ENCODE measurements around the gene COPG2. TPM values are rescaled to one million over a fixed set of nuclear protein-coding genes. Genes with fewer than 3 reads are reported as not detected.

The COPG2 gene
- total RNA-seq, 1 experiment from 2014 or later = 13.9 TPM

GRCh38 chr7:130701650-130702049 lies 33.1 kb upstream of the COPG2 start:
- H3K27ac Mint-ChIP-seq (ENCODE audit: unreplicated experiment) = no peak overlapping the region
- CTCF ChIA-PET = no interaction called here
- peaks cover 11% of the 10 kb centered on the region for H3K9me3 Mint-ChIP-seq (ENCODE audit: unreplicated experiment)
- BruUV-seq (replicated peaks) = no TSS peak
- intact Hi-C loops (cut with micrococcal nuclease; ENCODE audit: unreplicated experiment) = no loop called here
- H3K4me1 ChIP-seq = no peaks in the 10 kb centered on the region
- H3K27me3 ChIP-seq (replicated peaks; ENCODE audit: control insufficient read depth, insufficient read depth, low read length) = no peaks in the 10 kb centered on the region
- peaks cover 7% of the 10 kb centered on the region for H3K27me3 Mint-ChIP-seq (ENCODE audit: insufficient read depth, unreplicated experiment)
- H3K4me3 Mint-ChIP-seq (ENCODE audit: unreplicated experiment) = no peak overlapping the region
- POLR2A ChIA-PET = no interaction called here
- no peak for DNase-seq
- no peaks in the 10 kb centered on the region for H3K36me3 ChIP-seq (ENCODE audit: control insufficient read depth, insufficient read depth, low read length)
- no peak overlapping the region for H3K4me3 ChIP-seq (ENCODE audit: low read depth, low read length)
- no peaks in the 10 kb centered on the region; the same call in 1 of the 2 replicates for H3K9me3 ChIP-seq
- H3K4me1 Mint-ChIP-seq (ENCODE audit: low read depth, unreplicated experiment) = no peaks in the 10 kb centered on the region
- TF ChIP-seq CTCF (IDR thresholded peaks at IDR 0.05; ENCODE audit: insufficient read depth in 1 of 2, low read depth in 1 of 2, low read length in 1 of 2, severe bottlenecking in 1 of 2, unreplicated experiment in 1 of 2) = no peak
- no peaks in the 10 kb centered on the region for H3K36me3 Mint-ChIP-seq (ENCODE audit: insufficient read depth, unreplicated experiment)

DNA sequence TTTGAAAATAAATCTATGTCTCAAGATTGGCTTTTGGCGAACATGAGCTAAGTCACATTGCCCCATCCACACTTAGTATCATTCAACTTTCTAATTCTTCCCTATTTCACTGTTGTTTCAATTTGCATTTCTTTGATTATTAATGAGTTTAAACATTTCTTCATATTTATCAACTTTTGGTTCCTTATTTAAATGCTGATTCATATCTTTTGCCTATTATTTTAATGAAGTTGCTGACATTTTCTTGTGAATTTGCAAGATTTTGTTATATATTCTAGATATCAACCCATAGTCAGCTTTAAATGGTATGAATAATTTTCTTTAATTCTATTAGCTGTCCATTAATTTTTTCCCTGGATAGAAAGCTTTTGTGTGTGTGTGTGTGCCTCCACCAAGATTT lies 32.2 kb upstream of the COPG2 start:
- no peak for DNase-seq
- no peaks in the 10 kb centered on the region for H3K36me3 ChIP-seq (ENCODE audit: control insufficient read depth, insufficient read depth, low read length)
- Mint-ChIP-seq H3K27me3 (ENCODE audit: insufficient read depth, unreplicated experiment) (peaks cover 3% of the 10 kb centered on the region), H3K27ac (ENCODE audit: unreplicated experiment) (no peak overlapping the region), H3K4me1 (ENCODE audit: low read depth, unreplicated experiment) (no peaks in the 10 kb centered on the region), H3K4me3 (ENCODE audit: unreplicated experiment) (no peak overlapping the region), H3K9me3 (ENCODE audit: unreplicated experiment) (peaks cover 2% of the 10 kb centered on the region), H3K36me3 (ENCODE audit: insufficient read depth, unreplicated experiment) (no peaks in the 10 kb centered on the region)
- TF ChIP-seq CTCF (IDR thresholded peaks at IDR 0.05; ENCODE audit: insufficient read depth in 1 of 2, low read depth in 1 of 2, low read length in 1 of 2, severe bottlenecking in 1 of 2, unreplicated experiment in 1 of 2) = no peak
- H3K9me3 ChIP-seq = no peaks in the 10 kb centered on the region; the same call in 1 of the 2 replicates
- no TSS peak for BruUV-seq (replicated peaks)
- CTCF ChIA-PET = no interaction called here
- H3K27me3 ChIP-seq (replicated peaks; ENCODE audit: control insufficient read depth, insufficient read depth, low read length) = no peaks in the 10 kb centered on the region
- no peaks in the 10 kb centered on the region for H3K4me1 ChIP-seq
- intact Hi-C loops (cut with micrococcal nuclease; ENCODE audit: unreplicated experiment) = no loop called here
- POLR2A ChIA-PET = no interaction called here
- no peak overlapping the region for H3K4me3 ChIP-seq (ENCODE audit: low read depth, low read length)

GRCh38 chr7:130699686-130700085 lies 31.1 kb upstream of the COPG2 start:
- H3K4me1 Mint-ChIP-seq (ENCODE audit: low read depth, unreplicated experiment) = no peaks in the 10 kb centered on the region
- BruUV-seq (replicated peaks) = no TSS peak
- H3K27me3 Mint-ChIP-seq (ENCODE audit: insufficient read depth, unreplicated experiment) = peaks cover 2% of the 10 kb centered on the region
- no peaks in the 10 kb centered on the region for H3K4me1 ChIP-seq
- DNase-seq = no peak
- no peak overlapping the region for H3K4me3 Mint-ChIP-seq (ENCODE audit: unreplicated experiment)
- no peaks in the 10 kb centered on the region for H3K36me3 ChIP-seq (ENCODE audit: control insufficient read depth, insufficient read depth, low read length)
- H3K27ac Mint-ChIP-seq (ENCODE audit: unreplicated experiment) = no peak overlapping the region
- ChIA-PET POLR2A (no interaction called here), CTCF (no interaction called here)
- TF ChIP-seq CTCF (IDR thresholded peaks at IDR 0.05; ENCODE audit: insufficient read depth in 1 of 2, low read depth in 1 of 2, low read length in 1 of 2, severe bottlenecking in 1 of 2, unreplicated experiment in 1 of 2) = no peak
- no peaks in the 10 kb centered on the region for H3K9me3 Mint-ChIP-seq (ENCODE audit: unreplicated experiment)
- H3K9me3 ChIP-seq = no peaks in the 10 kb centered on the region; the same call in 1 of the 2 replicates
- H3K36me3 Mint-ChIP-seq (ENCODE audit: insufficient read depth, unreplicated experiment) = no peaks in the 10 kb centered on the region
- H3K27me3 ChIP-seq (replicated peaks; ENCODE audit: control insufficient read depth, insufficient read depth, low read length) = no peaks in the 10 kb centered on the region
- H3K4me3 ChIP-seq (ENCODE audit: low read depth, low read length) = no peak overlapping the region
- intact Hi-C loops (cut with micrococcal nuclease; ENCODE audit: unreplicated experiment) = no loop called here

Data from Caco-2 (cell line).